Measurements from ENCODE around the gene FCHO1.

- TF ChIP-seq CTCF (IDR thresholded peaks at IDR 0.05) (peak; percentile 50 to 68 (median 54)), POLR2A (IDR thresholded peaks at IDR 0.05) (no peak)
Observed at GRCh38 chr19:17703824-17704463, 47.3 kb upstream of the FCHO1 start.

Data from uterus (tissue), 2 donors.